ENCODE data around the gene GPR141.

The GPR141 gene

DNA sequence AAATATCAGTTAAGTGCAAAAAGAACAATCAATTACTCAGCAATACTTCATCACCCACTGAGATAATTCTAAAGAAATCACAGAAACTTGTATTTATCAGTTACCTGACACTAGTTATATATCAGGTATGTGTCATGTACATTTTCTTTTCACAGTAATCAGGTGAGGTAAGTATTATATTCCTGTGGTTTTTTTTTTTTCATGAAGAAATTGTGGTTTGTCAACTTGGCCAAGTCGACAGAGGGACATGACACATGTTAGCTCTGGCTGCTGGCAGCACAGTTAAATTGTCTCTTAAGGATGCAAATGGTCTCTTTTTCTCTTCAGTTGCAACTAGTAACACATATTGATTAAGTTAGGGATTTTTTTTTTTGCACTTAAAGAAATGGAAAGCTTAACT, 13.7 kb upstream of the GPR141 start:
- DNase-seq (ENCODE audit: extremely low read depth, low read depth) = no peak
- no peak overlapping the region for H3K4me3 ChIP-seq (replicated peaks; ENCODE audit: low read depth, low read length)
- TF ChIP-seq, protein P1, sequence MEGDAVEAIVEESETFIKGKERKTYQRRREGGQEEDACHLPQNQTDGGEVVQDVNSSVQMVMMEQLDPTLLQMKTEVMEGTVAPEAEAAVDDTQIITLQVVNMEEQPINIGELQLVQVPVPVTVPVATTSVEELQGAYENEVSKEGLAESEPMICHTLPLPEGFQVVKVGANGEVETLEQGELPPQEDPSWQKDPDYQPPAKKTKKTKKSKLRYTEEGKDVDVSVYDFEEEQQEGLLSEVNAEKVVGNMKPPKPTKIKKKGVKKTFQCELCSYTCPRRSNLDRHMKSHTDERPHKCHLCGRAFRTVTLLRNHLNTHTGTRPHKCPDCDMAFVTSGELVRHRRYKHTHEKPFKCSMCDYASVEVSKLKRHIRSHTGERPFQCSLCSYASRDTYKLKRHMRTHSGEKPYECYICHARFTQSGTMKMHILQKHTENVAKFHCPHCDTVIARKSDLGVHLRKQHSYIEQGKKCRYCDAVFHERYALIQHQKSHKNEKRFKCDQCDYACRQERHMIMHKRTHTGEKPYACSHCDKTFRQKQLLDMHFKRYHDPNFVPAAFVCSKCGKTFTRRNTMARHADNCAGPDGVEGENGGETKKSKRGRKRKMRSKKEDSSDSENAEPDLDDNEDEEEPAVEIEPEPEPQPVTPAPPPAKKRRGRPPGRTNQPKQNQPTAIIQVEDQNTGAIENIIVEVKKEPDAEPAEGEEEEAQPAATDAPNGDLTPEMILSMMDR (IDR thresholded peaks at IDR 0.05; ENCODE audit: low read depth, low read length, missing control alignments) = no peak

DNA sequence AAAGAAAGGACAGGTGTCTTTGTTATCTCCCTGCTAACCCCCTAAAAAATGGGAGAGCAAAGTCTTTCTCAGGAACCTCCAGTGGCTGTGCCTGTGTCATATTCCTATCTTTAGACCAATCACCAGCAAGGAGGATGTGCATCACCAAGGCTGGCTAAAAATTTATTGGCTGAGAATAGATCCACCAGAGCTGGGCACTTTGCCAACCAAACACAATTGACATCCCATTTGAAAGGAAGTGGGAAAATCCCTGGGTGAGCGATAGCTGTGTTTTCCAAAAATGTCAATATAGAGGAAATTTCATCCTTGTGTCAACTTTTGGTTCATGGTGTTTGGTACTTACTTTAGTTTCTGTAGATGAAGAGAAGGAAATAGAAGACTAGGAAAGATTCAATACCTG, 13.1 kb upstream of the GPR141 start:
- DNase-seq (ENCODE audit: extremely low read depth, low read depth) = no peak
- H3K4me3 ChIP-seq (replicated peaks; ENCODE audit: low read depth, low read length) = no peak overlapping the region
- TF ChIP-seq, protein P1 (IDR thresholded peaks at IDR 0.05; ENCODE audit: low read depth, low read length, missing control alignments) = no peak

DNA sequence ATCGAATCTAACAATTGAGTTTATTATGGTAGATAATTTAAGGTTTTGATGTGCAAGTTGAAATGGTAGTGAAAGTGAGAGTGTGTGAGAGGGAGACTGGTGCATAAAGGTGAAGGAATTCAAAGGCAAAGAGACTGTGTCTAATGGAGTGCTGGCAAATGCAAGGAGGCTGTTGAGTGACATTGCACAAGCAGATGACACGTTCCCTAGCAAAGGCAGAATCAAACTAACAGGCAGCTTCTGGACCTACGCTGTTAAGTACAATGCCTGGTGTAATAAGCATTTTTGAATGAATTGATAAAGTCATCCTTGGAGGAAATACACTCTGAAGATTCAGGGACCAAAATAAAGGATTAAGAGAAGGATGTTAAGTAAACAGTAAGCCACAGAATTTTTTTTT, 11.7 kb upstream of the GPR141 start:
- DNase-seq (ENCODE audit: extremely low read depth, low read depth) = no peak
- H3K4me3 ChIP-seq (replicated peaks; ENCODE audit: low read depth, low read length) = no peak overlapping the region
- TF ChIP-seq, protein P1 (IDR thresholded peaks at IDR 0.05; ENCODE audit: low read depth, low read length, missing control alignments) = no peak

DNA sequence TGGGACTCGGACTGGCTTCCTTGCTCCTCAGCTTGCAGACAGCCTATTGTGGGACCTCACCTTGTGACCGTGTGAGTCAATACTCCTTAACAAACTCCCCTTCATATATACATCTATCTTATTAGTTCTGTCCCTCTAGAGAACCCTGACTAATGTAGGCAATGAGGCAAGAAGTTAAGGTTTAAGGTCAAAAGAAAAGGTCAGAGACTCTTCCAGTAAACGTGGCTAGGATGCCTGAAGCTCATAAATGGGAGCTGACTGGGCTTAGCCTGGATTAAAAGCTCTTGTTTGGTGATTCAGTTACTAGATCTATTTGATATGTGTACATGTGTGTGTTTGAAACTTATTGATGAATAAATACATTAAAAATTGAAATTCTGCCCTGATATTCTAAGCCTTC, 10.6 kb upstream of the GPR141 start:
- TF ChIP-seq, protein P1 (IDR thresholded peaks at IDR 0.05; ENCODE audit: low read depth, low read length, missing control alignments) = no peak
- H3K4me3 ChIP-seq (replicated peaks; ENCODE audit: low read depth, low read length) = no peak overlapping the region
- no peak for DNase-seq (ENCODE audit: extremely low read depth, low read depth)

DNA sequence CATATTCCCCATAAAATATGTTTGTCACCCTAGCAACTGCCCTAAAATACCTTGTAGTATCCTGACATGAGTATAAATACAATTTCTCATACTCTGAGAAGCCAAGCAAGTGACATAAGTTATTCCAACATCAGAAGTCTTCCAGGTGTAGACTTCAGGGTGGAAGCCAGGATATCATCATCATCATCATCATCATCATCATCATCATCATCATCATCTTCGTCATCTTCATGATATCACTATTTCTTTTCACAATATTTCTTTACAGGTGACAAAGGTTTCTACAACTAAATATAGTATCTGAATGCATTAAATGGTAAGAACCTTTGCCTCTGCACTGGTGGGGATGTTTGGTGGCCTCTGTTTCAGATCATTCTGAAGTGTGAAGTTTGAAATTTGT, 10.0 kb upstream of the GPR141 start:
- TF ChIP-seq, protein P1 (IDR thresholded peaks at IDR 0.05; ENCODE audit: low read depth, low read length, missing control alignments) = no peak
- no peak overlapping the region for H3K4me3 ChIP-seq (replicated peaks; ENCODE audit: low read depth, low read length)
- DNase-seq (ENCODE audit: extremely low read depth, low read depth) = no peak

DNA sequence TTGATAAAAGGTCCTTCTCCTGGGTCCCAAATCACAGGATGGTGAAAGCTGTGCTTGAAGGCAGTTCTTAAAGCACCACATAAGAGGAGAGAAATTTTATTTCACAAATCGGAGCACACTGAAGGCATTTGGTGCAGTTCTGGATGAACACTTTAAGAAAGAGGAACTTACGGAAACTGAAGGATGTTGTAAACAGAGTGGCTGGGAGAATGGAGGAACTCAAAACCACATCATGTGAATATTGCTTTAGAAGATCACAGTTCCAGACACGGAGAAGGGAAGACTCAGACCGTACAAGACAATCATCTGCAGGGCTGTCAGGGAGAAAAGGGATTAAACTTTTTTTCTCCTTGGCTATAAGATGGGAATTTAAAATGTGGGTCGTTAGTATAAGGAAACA, 9.0 kb upstream of the GPR141 start:
- no peak overlapping the region for H3K4me3 ChIP-seq (replicated peaks; ENCODE audit: low read depth, low read length)
- TF ChIP-seq, protein P1 (IDR thresholded peaks at IDR 0.05; ENCODE audit: low read depth, low read length, missing control alignments) = no peak
- DNase-seq (ENCODE audit: extremely low read depth, low read depth) = no peak

DNA sequence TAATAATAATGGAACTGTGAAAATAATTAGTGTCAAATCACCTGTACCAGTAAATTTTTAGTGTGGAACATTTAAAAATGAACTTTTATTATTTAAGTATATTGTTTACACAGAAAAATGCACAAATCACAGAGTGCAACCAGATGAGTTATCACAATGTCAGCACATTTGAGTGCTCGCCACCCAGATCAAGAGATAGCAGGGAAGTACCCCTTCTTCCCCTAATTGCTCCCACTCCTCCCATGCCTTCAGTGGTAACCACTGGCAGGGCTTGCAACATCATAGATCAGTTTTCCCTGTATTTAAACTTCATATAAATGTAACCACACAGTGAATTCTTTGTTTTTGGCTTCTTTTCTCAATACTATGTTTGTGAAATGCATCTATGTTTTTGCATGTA, 7.8 kb upstream of the GPR141 start:
- TF ChIP-seq, protein P1 (IDR thresholded peaks at IDR 0.05; ENCODE audit: low read depth, low read length, missing control alignments) = no peak
- DNase-seq (ENCODE audit: extremely low read depth, low read depth) = no peak
- no peak overlapping the region for H3K4me3 ChIP-seq (replicated peaks; ENCODE audit: low read depth, low read length)

All from HFF-Myc (cell line).